Esophagus squamous epithelium (tissue), 5 donors: ENCODE data around the gene NR5A2. TPM values are rescaled to one million over a fixed set of nuclear protein-coding genes. Genes with fewer than 3 reads are reported as not detected.

Experiments used
- DNase-seq: peaks from one replicate; lab custom pipeline; 2025; lab: John Stamatoyannopoulos, UW
- H3K27ac ChIP-seq, 4 donors: fragments of 200-600 bp; sonication (generic); one replicate each; pipeline ENCODE4 v1.5.1; 2016 to 2019; ENCODE audit warnings: mild to moderate bottlenecking in 1 of 4
- H3K27me3 ChIP-seq, 4 donors: fragments of 200-600 bp; sonication (generic); 1 replicate in 3 of 4; 2 replicates in 1 of 4; pipeline versions ENCODE4 v1.5.1 to v1.6.0; 2017 to 2021; ENCODE audit warnings: antibody characterized with exemption in 1 of 4
- H3K36me3 ChIP-seq, 3 donors: fragments of 200-600 bp; sonication (generic); one replicate each; pipeline ENCODE4 v1.5.1; 2016 to 2019
- H3K4me1 ChIP-seq, 3 donors: fragments of 200-600 bp; sonication (generic); one replicate each; pipeline ENCODE4 v1.5.1; 2017 to 2019
- H3K4me3 ChIP-seq, 4 donors: fragments of 200-600 bp; sonication (generic); 1 replicate in 3 of 4; 2 replicates in 1 of 4; pipeline ENCODE4 v1.5.1; 2016 to 2019; ENCODE audit warnings: mild to moderate bottlenecking in 2 of 4, moderate library complexity in 1 of 4
- H3K9me3 ChIP-seq, 3 donors: fragments of 200-600 bp; sonication (generic); one replicate each; pipeline ENCODE4 v1.5.1; 2016 to 2019
- CTCF ChIP-seq, 6 experiments: fragments of 450-650 bp in 4 of 6; fragments of 200-600 bp in 2 of 6; sonication (generic) in 2 of 6; IDR thresholded peaks; one replicate each; pipeline ENCODE4 v1.5.1; 2016 to 2019; ENCODE audit warnings: antibody characterized with exemption in 6 of 6, mild to moderate bottlenecking in 4 of 6, moderate library complexity in 4 of 6
- POLR2A ChIP-seq, 4 donors: fragments of 450-650 bp; IDR thresholded peaks; one replicate each; pipeline ENCODE4 v1.6.1; 2017; ENCODE audit warnings: antibody characterized with exemption in 4 of 4, mild to moderate bottlenecking in 4 of 4, moderate library complexity in 3 of 4
- WGBS, 2 donors: methylation state at CpG; one replicate each; pipeline ENCODE4 v1.1.5; 2018; 5-methylcytosine and 5-hydroxymethylcytosine counted together
- intact Hi-C: fragments of 100-400 bp; cut with DNase I; formaldehyde crosslinking; loops from one replicate; pipeline ENCODE4 v1.15.0; 2022
- total RNA-seq, 4 donors: library from RNA; depleted of rRNA; stranded (reverse); fragments of >200 nt; gene quantifications; one replicate each; pipeline ENCODE4 v1.1.0, GENCODE V29; 2016
- donor health status: DM: yes; HTN: yes; CAD: no.

NR5A2 gene
- total RNA-seq, 4 donors from 2014 or later = 0.30 to 4.2 (median 0.87) TPM

GRCh38 chr1:200107004-200107470, 79.5 kb downstream of the NR5A2 start:
- intact Hi-C loops = no loop called here
- Histone ChIP-seq H3K36me3 (no peaks in the 10 kb centered on the region), H3K9me3 (no peaks in the 10 kb centered on the region), H3K27ac (no peak overlapping the region), H3K4me3 (no peak overlapping the region), H3K4me1 (no peaks in the 10 kb centered on the region), H3K27me3 (peaks cover 0 to 20% (median 0%) of the 10 kb centered on the region in 4 donors)
- 36 to 37% methylated on average over 8 of the region's 8 CpGs for WGBS, 2 donors
- no peak for DNase-seq
- TF ChIP-seq CTCF (IDR thresholded peaks at IDR 0.05) = no peak
- TF ChIP-seq POLR2A (IDR thresholded peaks at IDR 0.05) = no peak

- intact Hi-C loops = no loop called here
These were observed 81.1 kb downstream of the NR5A2 start for GRCh38 chr1:200108659-200109058.

GRCh38 chr1:200112290-200112689, 84.8 kb downstream of the NR5A2 start:
- no peak for TF ChIP-seq CTCF (IDR thresholded peaks at IDR 0.05)
- no peak for TF ChIP-seq POLR2A (IDR thresholded peaks at IDR 0.05)
- H3K4me1 ChIP-seq = no peaks in the 10 kb centered on the region
- H3K4me3 ChIP-seq = no peak overlapping the region
- H3K36me3 ChIP-seq = no peaks in the 10 kb centered on the region
- H3K27me3 ChIP-seq = peaks cover 0 to 27% (median 0%) of the 10 kb centered on the region in 4 donors
- H3K27ac ChIP-seq = no peak overlapping the region
- WGBS, 2 donors = 85 to 92% methylated on average over 3 of the region's 3 CpGs
- no peak for DNase-seq
- intact Hi-C loops = no loop called here
- H3K9me3 ChIP-seq = no peaks in the 10 kb centered on the region

More at GRCh38 chr1:200108659-200109058, 81.1 kb downstream of the NR5A2 start:
- no peaks in the 10 kb centered on the region for H3K9me3 ChIP-seq
- no peak for DNase-seq
- no peak overlapping the region for H3K4me3 ChIP-seq
- TF ChIP-seq POLR2A (IDR thresholded peaks at IDR 0.05) (no peak), CTCF (IDR thresholded peaks at IDR 0.05) (no peak)
- peaks cover 0 to 25% (median 0%) of the 10 kb centered on the region in 4 donors for H3K27me3 ChIP-seq
- no peak overlapping the region for H3K27ac ChIP-seq
- 50 to 60% methylated on average over 1 of the region's 1 CpG for WGBS, 2 donors
- no peaks in the 10 kb centered on the region for H3K36me3 ChIP-seq
- no peaks in the 10 kb centered on the region for H3K4me1 ChIP-seq

- Histone ChIP-seq H3K9me3 (no peaks in the 10 kb centered on the region), H3K4me1 (no peaks in the 10 kb centered on the region), H3K4me3 (no peak overlapping the region), H3K27me3 (peaks cover 0 to 30% (median 0%) of the 10 kb centered on the region in 4 donors), H3K36me3 (no peaks in the 10 kb centered on the region), H3K27ac (no peak overlapping the region)
- TF ChIP-seq POLR2A (IDR thresholded peaks at IDR 0.05) (no peak), CTCF (IDR thresholded peaks at IDR 0.05) (no peak)
- intact Hi-C loops = no loop called here
- 63 to 67% methylated on average over 1 of the region's 1 CpG for WGBS, 2 donors
- DNase-seq = no peak
These were observed 88.0 kb downstream of the NR5A2 start for GRCh38 chr1:200115532-200115931.

GRCh38 chr1:200116324-200116723, 88.8 kb downstream of the NR5A2 start:
- TF ChIP-seq POLR2A (IDR thresholded peaks at IDR 0.05) (no peak), CTCF (IDR thresholded peaks at IDR 0.05) (no peak)
- 86 to 100% methylated on average over 1 of the region's 1 CpG for WGBS, 2 donors
- intact Hi-C loops = no loop called here

More at GRCh38 chr1:200116324-200116723, 88.8 kb downstream of the NR5A2 start:
- no peak overlapping the region for H3K27ac ChIP-seq
- no peaks in the 10 kb centered on the region for H3K36me3 ChIP-seq
- no peak for DNase-seq
- H3K4me3 ChIP-seq = no peak overlapping the region
- H3K4me1 ChIP-seq = no peaks in the 10 kb centered on the region
- peaks cover 0 to 30% (median 0%) of the 10 kb centered on the region in 4 donors for H3K27me3 ChIP-seq
- no peaks in the 10 kb centered on the region for H3K9me3 ChIP-seq
